ENCODE measurements around the gene CXCL8. TPM values are rescaled to one million over a fixed set of nuclear protein-coding genes. Genes with fewer than 3 reads are reported as not detected.

Gene CXCL8
- total RNA-seq, 1 experiment from 2014 or later: 4.5 TPM

DNA sequence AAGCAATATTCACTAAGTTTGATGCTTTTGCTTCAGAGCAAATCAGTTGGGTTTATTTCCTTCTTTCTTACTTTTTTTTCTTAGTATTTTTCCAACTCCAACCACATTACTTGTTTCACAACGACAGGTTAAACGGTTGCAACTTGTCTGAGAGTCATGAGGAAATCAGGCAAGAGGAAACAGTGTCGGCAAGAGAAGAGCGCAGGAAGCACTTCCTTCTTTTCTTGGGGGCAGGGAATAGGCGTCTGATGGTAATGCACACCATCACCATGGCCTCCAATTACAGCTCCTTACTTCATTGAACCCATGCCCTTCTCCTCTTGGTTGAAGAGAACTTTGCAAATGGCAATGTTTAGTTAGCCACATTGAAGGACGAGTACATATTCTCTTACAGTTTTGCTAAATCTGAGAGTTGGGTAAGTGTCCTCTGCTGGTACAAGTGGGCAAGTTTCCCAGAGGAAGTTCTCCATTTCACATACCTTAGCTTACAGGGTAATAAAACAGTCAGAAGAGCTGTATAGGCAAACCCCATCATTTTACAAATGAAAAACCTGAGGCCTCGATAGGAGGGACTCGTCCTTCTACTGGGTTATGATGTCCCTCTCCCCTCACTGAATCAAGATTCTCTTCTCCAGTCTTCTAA, 8.3 kb upstream of the CXCL8 start:
- no peaks in the 10 kb centered on the region for H3K36me3 ChIP-seq
- no peak for DNase-seq
- H3K27me3 ChIP-seq: no peaks in the 10 kb centered on the region
- H3K9me3 ChIP-seq: no peaks in the 10 kb centered on the region
- no peak overlapping the region for H3K4me3 ChIP-seq

DNA sequence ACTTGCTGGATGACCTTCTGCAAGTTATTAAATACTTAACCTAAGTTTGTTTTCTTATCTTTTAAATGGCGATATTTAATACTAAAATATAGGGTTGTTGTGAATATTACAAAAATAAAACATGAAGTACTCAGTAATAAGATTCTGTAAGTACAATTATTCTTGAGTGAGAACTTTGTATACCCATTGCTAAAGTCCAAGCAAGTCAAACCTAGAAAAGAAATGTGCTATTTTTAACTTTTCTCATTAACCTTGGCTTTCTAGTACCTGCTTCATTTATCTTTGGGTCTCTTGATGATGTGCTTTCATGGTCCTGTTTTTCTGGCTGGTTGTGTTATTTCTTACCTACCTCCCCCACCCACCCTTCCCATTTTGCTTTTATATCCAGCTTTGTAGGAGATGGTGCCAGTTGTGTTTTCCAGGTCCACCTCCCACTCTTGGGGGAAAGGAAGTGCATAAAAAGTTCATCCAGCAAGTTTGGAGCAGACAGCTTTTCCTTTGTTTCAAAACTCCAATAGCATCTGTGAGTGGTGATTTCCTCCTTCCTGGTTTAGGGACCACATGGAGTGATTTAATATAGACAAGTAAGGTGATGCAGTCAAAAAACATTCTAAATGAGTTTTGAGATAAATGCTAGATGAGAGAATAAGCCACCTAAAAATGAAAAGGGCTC, 7.5 kb upstream of the CXCL8 start:
- no peaks in the 10 kb centered on the region for H3K27me3 ChIP-seq
- H3K36me3 ChIP-seq: no peaks in the 10 kb centered on the region
- H3K9me3 ChIP-seq: no peaks in the 10 kb centered on the region
- DNase-seq: no peak
- no peak overlapping the region for H3K4me3 ChIP-seq

DNA sequence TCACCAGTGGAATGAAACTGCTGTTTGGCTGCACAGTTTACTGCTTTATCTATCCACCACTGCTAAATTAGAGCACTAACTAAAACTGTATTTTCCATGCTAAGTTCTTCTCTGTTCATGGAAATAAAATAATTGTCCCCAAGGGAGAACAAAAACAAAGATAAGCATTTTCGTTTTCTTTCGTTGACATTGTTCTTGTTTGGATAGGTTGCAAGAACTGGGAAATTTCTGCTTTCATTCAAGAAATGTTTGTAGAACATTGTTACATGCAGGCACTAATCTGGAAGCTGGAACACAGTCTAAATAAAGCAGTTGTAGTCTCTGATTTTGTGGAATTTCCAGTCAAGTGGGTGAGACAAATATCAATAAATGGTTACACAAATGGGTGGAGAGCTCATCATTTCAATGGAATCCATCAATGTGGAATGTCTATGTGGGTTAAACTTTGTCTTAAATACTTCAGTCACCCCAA, 5.8 kb upstream of the CXCL8 start:
- no peak for DNase-seq
- Histone ChIP-seq H3K9me3 (no peaks in the 10 kb centered on the region), H3K36me3 (no peaks in the 10 kb centered on the region), H3K27me3 (no peaks in the 10 kb centered on the region), H3K4me3 (no peak overlapping the region)

DNA sequence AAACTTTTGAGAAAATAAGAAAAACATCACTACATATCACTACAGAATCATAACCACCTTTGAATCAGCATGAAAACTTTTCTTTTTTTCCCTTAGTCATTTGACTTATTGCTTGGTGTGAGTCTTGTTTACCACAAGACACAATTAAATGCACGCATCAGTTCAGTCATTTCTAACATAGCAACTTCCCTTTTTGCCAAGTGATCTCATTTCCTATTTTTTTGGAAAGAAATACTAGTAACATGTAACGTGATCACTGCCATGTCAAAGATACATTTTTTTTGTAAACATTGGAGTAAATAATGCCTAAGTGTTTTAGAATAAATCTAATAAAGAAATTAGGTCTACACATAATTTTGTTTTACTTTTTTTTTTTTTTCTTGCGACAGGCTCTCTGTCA, 5.1 kb upstream of the CXCL8 start:
- no peaks in the 10 kb centered on the region for H3K9me3 ChIP-seq
- DNase-seq: no peak
- no peak overlapping the region for H3K4me3 ChIP-seq
- H3K27me3 ChIP-seq: no peaks in the 10 kb centered on the region
- H3K36me3 ChIP-seq: no peaks in the 10 kb centered on the region

DNA sequence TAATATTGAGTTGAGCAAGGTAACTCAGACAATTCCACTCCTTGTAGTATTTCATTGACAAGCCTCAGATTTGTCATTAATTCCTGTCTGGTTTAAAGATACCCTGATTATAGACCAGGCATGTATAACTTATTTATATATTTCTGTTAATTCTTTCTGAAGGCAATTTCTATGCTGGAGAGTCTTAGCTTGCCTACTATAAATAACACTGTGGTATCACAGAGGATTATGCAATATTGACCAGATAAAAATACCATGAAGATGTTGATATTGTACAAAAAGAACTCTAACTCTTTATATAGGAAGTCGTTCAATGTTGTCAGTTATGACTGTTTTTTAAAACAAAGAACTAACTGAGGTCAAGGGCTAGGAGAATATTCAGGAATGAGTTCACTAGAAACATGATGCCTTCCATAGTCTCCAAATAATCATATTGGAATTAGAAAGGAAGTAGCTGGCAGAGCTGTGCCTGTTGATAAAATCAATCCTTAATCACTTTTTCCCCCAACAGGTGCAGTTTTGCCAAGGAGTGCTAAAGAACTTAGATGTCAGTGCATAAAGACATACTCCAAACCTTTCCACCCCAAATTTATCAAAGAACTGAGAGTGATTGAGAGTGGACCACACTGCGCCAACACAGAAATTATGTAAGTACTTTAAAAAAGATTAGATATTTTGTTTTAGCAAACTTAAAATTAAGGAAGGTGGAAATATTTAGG, 821 bp downstream of the CXCL8 start:
- Histone ChIP-seq H3K4me3 (no peak overlapping the region), H3K36me3 (no peaks in the 10 kb centered on the region; the same call in 1 of the 2 replicates), H3K27me3 (no peaks in the 10 kb centered on the region), H3K9me3 (no peaks in the 10 kb centered on the region)
- DNase-seq: no peak

DNA sequence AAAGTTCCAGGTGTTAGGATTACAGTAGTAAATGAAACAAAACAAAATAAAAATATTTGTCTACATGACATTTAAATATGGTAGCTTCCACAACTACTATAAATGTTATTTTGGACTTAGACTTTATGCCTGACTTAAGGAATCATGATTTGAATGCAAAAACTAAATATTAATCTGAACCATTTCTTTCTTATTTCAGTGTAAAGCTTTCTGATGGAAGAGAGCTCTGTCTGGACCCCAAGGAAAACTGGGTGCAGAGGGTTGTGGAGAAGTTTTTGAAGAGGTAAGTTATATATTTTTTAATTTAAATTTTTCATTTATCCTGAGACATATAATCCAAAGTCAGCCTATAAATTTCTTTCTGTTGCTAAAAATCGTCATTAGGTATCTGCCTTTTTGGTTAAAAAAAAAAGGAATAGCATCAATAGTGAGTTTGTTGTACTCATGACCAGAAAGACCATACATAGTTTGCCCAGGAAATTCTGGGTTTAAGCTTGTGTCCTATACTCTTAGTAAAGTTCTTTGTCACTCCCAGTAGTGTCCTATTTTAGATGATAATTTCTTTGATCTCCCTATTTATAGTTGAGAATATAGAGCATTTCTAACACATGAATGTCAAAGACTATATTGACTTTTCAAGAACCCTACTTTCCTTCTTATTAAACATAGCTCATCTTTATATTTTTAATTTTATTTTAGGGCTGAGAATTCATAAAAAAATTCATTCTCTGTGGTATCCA, 1.6 kb downstream of the CXCL8 start:
- DNase-seq: no peak
- H3K4me3 ChIP-seq: no peak overlapping the region
- H3K27me3 ChIP-seq: no peaks in the 10 kb centered on the region
- no peaks in the 10 kb centered on the region for H3K9me3 ChIP-seq
- no peaks in the 10 kb centered on the region; the same call in 1 of the 2 replicates for H3K36me3 ChIP-seq

DNA sequence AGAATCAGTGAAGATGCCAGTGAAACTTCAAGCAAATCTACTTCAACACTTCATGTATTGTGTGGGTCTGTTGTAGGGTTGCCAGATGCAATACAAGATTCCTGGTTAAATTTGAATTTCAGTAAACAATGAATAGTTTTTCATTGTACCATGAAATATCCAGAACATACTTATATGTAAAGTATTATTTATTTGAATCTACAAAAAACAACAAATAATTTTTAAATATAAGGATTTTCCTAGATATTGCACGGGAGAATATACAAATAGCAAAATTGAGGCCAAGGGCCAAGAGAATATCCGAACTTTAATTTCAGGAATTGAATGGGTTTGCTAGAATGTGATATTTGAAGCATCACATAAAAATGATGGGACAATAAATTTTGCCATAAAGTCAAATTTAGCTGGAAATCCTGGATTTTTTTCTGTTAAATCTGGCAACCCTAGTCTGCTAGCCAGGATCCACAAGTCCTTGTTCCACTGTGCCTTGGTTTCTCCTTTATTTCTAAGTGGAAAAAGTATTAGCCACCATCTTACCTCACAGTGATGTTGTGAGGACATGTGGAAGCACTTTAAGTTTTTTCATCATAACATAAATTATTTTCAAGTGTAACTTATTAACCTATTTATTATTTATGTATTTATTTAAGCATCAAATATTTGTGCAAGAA, 2.3 kb downstream of the CXCL8 start:
- DNase-seq: no peak
- Histone ChIP-seq H3K36me3 (no peaks in the 10 kb centered on the region; the same call in 1 of the 2 replicates), H3K27me3 (no peaks in the 10 kb centered on the region), H3K4me3 (no peak overlapping the region), H3K9me3 (no peaks in the 10 kb centered on the region)

DNA sequence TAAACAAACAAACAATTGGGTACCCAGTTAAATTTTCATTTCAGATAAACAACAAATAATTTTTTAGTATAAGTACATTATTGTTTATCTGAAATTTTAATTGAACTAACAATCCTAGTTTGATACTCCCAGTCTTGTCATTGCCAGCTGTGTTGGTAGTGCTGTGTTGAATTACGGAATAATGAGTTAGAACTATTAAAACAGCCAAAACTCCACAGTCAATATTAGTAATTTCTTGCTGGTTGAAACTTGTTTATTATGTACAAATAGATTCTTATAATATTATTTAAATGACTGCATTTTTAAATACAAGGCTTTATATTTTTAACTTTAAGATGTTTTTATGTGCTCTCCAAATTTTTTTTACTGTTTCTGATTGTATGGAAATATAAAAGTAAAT, 2.9 kb downstream of the CXCL8 start:
- H3K36me3 ChIP-seq: no peaks in the 10 kb centered on the region; the same call in 1 of the 2 replicates
- DNase-seq: no peak
- no peaks in the 10 kb centered on the region for H3K9me3 ChIP-seq
- H3K27me3 ChIP-seq: no peaks in the 10 kb centered on the region
- no peak overlapping the region for H3K4me3 ChIP-seq

DNA sequence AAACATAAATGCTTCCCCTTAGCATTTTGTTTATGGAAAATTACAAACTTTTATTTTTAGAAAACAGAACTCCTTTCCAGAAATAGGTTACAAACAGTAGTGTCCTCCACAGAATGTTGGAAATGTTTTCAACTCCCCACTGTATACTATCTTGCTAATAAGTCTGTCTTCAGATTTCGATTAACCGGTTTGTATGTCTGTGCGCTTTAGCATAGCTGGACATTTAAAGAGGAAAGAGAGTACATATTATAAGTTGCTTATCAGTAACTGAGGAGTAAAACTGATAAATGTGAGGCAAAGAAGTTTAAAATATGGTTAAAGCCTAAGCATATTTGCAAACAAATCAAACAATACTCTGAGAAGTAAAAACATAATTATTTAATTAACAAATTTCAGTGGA, 3.4 kb downstream of the CXCL8 start:
- H3K9me3 ChIP-seq: no peaks in the 10 kb centered on the region
- H3K4me3 ChIP-seq: no peak overlapping the region
- no peak for DNase-seq
- no peaks in the 10 kb centered on the region for H3K27me3 ChIP-seq
- H3K36me3 ChIP-seq: no peaks in the 10 kb centered on the region; the same call in 1 of the 2 replicates

DNA sequence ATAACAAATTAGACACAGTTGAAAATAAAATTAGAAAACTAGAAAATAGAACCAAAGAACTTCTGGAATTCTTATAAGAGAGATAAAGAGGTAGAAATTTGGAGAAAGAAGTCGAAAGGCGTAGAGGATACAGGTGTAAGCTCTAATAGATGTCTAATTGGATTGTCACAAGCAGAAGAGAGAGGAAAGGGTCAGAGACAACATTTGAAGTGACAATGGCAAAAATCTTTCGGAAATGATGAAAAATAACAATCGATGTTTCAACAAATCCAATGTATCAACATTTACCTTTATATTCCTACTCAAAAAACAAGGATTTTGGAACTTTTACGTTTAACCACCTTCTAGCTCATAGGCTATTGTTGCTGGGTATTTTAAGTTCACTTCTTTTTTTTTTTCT, 3.8 kb downstream of the CXCL8 start:
- H3K9me3 ChIP-seq: no peaks in the 10 kb centered on the region
- DNase-seq: no peak
- no peaks in the 10 kb centered on the region for H3K27me3 ChIP-seq
- H3K4me3 ChIP-seq: no peak overlapping the region
- H3K36me3 ChIP-seq: no peaks in the 10 kb centered on the region; the same call in 1 of the 2 replicates

DNA sequence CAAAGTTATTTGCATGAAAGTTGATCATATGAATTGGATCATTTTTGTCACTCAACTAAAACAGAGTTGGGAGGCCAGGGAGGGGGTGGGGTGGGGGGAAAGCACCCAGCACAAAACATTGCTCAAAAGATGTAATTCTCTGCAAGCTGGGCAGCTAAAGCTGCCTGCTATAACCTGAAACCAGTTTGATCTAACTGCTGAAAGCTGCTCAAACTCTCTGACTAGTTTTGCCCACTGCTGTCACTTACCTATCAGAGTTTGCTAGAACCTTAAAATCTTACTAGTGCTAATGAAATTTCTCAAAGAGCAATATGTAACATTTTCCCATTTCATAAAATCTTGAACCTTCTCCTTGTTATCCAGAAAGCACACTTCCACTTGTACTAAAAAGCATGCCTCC, 10.4 kb downstream of the CXCL8 start:
- H3K4me3 ChIP-seq: no peak overlapping the region
- DNase-seq: no peak
- no peaks in the 10 kb centered on the region for H3K9me3 ChIP-seq
- H3K36me3 ChIP-seq: no peaks in the 10 kb centered on the region
- no peaks in the 10 kb centered on the region for H3K27me3 ChIP-seq

DNA sequence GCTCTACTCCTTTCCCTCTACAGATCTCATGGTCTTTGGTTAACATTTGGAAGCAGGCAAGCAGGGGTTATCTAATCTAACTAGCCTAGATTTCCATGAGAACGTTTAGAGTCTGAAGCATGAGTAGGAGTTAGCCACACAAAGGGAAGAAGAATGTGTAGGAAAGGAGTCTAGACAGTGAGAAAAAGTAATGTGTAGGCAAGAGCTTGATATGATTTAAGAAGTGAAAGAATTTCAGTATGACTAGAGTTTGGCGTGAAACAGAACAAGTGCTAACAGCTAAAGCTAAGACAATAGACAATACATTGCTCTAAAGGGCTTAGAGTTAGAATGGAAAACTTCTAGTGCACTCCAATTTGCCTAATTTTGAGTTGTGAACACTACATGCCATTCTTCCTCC, 10.8 kb downstream of the CXCL8 start:
- no peaks in the 10 kb centered on the region for H3K27me3 ChIP-seq
- no peaks in the 10 kb centered on the region for H3K9me3 ChIP-seq
- no peak overlapping the region for H3K4me3 ChIP-seq
- no peak for DNase-seq
- H3K36me3 ChIP-seq: no peaks in the 10 kb centered on the region

DNA sequence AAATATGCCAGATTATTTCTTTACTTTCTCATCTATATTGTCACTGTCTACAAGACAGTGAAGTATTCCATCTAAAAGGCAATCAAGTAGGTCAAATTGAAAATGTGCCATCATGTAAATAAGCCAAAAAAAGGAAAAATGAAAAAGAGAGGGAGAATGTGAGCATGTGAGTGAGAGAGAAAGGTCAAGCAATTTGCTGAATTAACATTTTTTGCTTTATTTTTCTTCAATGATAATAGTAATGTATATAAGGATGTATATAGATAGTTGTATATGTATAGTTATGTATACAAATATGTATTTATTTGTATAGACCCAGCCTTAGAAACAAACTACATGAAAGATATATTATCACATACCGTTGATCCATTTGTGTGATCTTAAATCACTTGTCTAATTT, 11.5 kb downstream of the CXCL8 start:
- Histone ChIP-seq H3K27me3 (no peaks in the 10 kb centered on the region), H3K9me3 (no peaks in the 10 kb centered on the region)
- DNase-seq: no peak

DNA sequence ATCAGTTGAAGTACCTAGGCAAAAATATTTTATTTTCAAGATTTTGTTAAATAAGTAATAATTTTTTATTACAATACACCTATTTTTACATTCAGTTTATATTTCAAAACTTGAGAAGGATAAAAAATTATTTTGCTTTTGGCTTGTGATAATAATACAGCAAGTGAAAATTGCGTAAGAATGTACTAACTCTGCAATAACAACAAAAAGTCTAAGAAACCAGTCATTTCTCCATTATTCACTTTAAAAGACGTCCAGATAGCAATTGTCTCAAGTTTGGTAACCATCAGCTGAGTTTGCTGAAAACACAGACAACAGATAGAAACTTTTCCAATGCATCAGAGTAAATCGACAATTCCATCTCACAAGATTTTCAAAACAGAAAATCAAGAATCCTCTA, 12.1 kb downstream of the CXCL8 start:
- DNase-seq: no peak
- no peaks in the 10 kb centered on the region for H3K9me3 ChIP-seq
- no peak overlapping the region for H3K4me3 ChIP-seq
- H3K36me3 ChIP-seq: no peaks in the 10 kb centered on the region
- H3K27me3 ChIP-seq: no peaks in the 10 kb centered on the region

More for the DNA sequence above, 11.5 kb downstream of the CXCL8 start:
- H3K4me3 ChIP-seq: no peak overlapping the region
- no peaks in the 10 kb centered on the region for H3K36me3 ChIP-seq

DNA sequence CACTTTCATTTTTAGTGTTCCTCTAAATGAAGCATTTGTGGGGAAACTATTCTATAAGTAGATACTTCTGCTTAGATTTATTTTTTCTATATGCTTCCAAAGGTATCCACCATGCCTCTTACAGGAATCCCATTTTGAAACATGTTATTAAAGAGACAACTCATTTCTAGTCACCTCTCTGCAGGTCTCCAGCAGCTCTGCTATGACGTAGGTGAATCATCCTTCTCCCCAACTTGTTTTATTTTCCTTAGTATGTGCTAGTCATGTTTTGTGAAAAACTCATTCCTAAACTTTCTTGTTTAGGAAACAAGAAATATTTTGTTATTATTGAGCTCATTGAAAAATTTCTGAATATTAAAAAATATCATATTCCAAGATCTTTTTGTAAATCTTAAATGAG, 12.8 kb downstream of the CXCL8 start:
- H3K4me3 ChIP-seq: no peak overlapping the region
- no peak for DNase-seq
- no peaks in the 10 kb centered on the region for H3K36me3 ChIP-seq
- no peaks in the 10 kb centered on the region for H3K27me3 ChIP-seq
- no peaks in the 10 kb centered on the region for H3K9me3 ChIP-seq

DNA sequence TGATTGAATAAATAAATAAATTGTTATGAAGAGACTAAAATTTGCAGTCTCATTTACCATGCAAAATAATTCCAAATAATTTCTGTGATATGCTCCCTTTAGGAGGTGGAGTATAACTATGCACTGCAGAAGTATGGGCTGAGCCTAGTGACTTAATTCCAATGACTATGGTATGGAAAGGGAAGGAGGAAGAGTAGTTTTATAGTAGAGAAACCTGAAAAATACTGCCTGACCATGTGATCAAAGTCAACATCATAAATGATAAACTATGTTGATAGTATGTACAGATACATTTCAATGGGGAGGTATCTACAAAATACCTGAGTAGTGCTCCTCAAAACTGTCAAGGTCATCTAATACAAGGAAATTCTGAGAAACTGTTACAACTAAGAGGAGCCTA, 14.6 kb downstream of the CXCL8 start:
- H3K4me3 ChIP-seq: no peak overlapping the region
- no peaks in the 10 kb centered on the region for H3K27me3 ChIP-seq
- H3K9me3 ChIP-seq: no peaks in the 10 kb centered on the region
- DNase-seq: no peak
- no peaks in the 10 kb centered on the region for H3K36me3 ChIP-seq
